ENCODE measurements around the gene ZMYM3. TPM values are rescaled to one million over a fixed set of nuclear protein-coding genes. Genes with fewer than 3 reads are reported as not detected.

The ZMYM3 gene
- total RNA-seq, 4 donors from 2014 or later: 12.4 to 17.5 (median 15.0) TPM

DNA sequence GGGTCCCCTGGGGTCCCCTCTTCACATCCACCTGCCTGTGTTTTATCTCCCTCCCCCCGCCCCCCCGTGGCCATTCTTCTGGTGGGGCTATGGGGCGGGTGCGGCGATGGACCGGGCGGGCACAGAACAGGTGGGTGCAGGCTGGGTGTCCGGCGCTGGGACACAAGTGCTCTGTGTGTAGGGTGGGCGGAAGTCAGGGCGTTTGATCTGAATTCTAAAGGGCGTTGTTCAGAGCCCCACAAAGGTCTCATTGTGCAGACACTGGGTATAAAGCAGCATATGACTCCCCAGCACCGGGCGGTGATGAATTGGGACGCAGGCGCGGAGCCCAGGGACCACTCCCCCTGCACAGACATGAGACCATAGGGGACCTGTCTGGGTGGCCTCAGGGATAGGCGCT lies 31.0 kb downstream of the ZMYM3 start, which contains the start of gene GJB1:
Gene GJB1, plus strand, starts transcription at position 296 of the 400 bp plus-strand sequence. CDS start 484 bp downstream, outside the sequence.
- 83 to 85% methylated on average over 15 to 18 of the region's 18 CpGs for WGBS, 2 donors
- no peak for DNase-seq (ENCODE audit: low spot score in 2 of 2)
- intact Hi-C loops (cut with DNase I; ENCODE audit: low total_unique reads): no loop called here
- no peak within 1 kb of the TSS for H3K4me3 ChIP-seq (ENCODE audit: low read depth, poor library complexity, severe bottlenecking)
- TF ChIP-seq, protein P1, sequence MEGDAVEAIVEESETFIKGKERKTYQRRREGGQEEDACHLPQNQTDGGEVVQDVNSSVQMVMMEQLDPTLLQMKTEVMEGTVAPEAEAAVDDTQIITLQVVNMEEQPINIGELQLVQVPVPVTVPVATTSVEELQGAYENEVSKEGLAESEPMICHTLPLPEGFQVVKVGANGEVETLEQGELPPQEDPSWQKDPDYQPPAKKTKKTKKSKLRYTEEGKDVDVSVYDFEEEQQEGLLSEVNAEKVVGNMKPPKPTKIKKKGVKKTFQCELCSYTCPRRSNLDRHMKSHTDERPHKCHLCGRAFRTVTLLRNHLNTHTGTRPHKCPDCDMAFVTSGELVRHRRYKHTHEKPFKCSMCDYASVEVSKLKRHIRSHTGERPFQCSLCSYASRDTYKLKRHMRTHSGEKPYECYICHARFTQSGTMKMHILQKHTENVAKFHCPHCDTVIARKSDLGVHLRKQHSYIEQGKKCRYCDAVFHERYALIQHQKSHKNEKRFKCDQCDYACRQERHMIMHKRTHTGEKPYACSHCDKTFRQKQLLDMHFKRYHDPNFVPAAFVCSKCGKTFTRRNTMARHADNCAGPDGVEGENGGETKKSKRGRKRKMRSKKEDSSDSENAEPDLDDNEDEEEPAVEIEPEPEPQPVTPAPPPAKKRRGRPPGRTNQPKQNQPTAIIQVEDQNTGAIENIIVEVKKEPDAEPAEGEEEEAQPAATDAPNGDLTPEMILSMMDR (IDR thresholded peaks at IDR 0.05): no peak
- TF ChIP-seq POLR2A (IDR thresholded peaks at IDR 0.05): no peak

DNA sequence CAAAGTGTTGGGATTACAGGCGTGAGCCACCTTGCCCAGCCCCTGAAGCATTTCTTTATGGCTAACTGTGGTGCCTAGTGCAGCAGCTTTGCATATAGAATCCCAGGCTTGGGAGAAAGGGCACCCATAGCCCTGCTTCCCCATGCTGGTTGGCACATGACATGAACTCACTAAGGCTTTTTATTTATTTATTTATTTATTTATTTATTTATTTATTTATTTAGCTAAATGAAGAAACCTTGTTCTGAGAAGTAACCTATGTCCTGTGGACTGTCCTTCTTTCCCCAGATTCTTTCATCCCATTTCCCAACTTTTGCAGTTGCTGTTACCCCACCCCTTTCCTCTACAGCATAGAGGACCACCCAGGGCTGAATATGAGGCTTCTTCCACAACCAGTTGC lies 32.8 kb downstream of the ZMYM3 start:
- 93 to 100% methylated on average over 1 of the region's 1 CpG for WGBS, 2 donors
- no peak for DNase-seq (ENCODE audit: low spot score in 2 of 2)
- TF ChIP-seq, protein P1 (IDR thresholded peaks at IDR 0.05): no peak
- TF ChIP-seq POLR2A (IDR thresholded peaks at IDR 0.05): no peak
- no peak overlapping the region for H3K4me3 ChIP-seq (ENCODE audit: low read depth, poor library complexity, severe bottlenecking)
- intact Hi-C loops (cut with DNase I; ENCODE audit: low total_unique reads): no loop called here

- TF ChIP-seq, protein P1 (IDR thresholded peaks at IDR 0.05): no peak
- TF ChIP-seq POLR2A (IDR thresholded peaks at IDR 0.05): no peak
- no peak for DNase-seq (ENCODE audit: low spot score in 2 of 2)
- intact Hi-C loops (cut with DNase I; ENCODE audit: low total_unique reads): no loop called here
- 88% methylated on average over 6 of the region's 6 CpGs for WGBS, 2 donors
- H3K4me3 ChIP-seq (ENCODE audit: low read depth, poor library complexity, severe bottlenecking): no peak overlapping the region
These were observed 36.6 kb downstream of the ZMYM3 start for GRCh38 chrX:71217298-71217697.

DNA sequence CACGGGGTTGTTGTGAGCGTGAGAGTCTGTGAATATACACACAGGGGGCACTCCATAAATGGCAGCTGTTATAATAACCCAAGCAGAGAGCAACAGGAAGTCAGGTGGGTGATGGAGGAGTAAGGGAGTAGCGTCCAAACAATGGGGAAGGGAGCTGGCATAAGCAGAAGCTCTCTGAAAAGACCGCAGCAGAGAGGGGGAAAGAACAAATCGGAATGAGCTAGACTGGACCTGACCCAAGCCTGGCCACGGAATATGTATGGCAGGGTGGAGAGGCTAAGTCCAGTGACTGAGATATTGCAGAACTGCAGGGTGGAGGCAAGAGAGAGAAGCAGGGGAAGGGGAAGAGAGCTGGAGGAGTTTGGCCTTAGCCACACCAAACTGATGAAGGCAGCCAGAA lies 37.5 kb downstream of the ZMYM3 start:
- no peak overlapping the region for H3K4me3 ChIP-seq (ENCODE audit: low read depth, poor library complexity, severe bottlenecking)
- no peak for DNase-seq (ENCODE audit: low spot score in 2 of 2)
- TF ChIP-seq POLR2A (IDR thresholded peaks at IDR 0.05): no peak
- TF ChIP-seq, protein P1 (IDR thresholded peaks at IDR 0.05): no peak
- WGBS, 2 donors: 44 to 57% methylated on average over 6 of the region's 6 CpGs
- intact Hi-C loops (cut with DNase I; ENCODE audit: low total_unique reads): no loop called here

DNA sequence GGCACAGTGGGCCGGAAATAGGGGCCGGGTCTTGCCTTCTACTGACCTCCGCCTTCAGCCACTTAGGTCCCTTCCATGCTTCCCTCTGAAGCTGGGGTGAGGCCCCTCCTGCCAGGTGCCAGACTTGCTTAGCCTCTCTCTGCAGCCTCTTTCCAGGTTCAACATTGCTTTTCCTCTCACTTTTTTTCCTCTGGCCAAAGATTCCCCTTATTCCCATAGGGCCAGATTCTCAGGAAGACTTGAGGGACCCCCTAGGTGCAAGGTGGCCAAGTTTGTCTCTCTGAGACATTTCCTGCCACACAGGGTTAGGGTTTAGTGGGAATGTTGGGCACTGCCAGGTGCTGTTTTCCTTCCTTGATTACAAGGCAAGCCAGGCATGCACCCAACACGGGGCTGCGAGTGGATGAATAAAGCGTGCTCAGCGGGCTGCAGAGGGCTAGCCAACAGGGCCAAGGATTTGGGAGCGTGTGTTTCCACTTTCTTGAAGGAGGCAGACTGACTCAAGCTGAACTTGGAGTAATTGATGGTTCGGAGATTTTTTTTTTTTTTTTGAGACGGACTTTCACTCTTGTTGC lies 38.5 kb downstream of the ZMYM3 start:
- intact Hi-C loops (cut with DNase I; ENCODE audit: low total_unique reads): no loop called here
- WGBS, 2 donors: 60 to 71% methylated on average over 10 of the region's 10 CpGs
- no peak overlapping the region for H3K4me3 ChIP-seq (ENCODE audit: low read depth, poor library complexity, severe bottlenecking)
- TF ChIP-seq POLR2A (IDR thresholded peaks at IDR 0.05): no peak
- TF ChIP-seq, protein P1 (IDR thresholded peaks at IDR 0.05): no peak
- DNase-seq (ENCODE audit: low spot score in 2 of 2): no peak

Measured in lower leg skin (tissue), 4 donors.